22Rv1 (cell line): ENCODE data around the gene PODXL.

Experiments
- H3K27ac ChIP-seq: fragments of 450-650 bp; 2 replicates; pipeline ENCODE4 v1.5.1; 2017
- ZFX ChIP-seq: fragments of 450-650 bp; IDR thresholded peaks from 2 replicates; pipeline ENCODE4 v1.6.1; 2017; ENCODE audit warnings: antibody characterized with exemption, borderline replicate concordance
- TF ChIP-seq, protein P1 (sequence below): fragments of 450-650 bp; IDR thresholded peaks from 2 replicates; pipeline ENCODE4 v1.5.1; 2017; ENCODE audit warnings: mild to moderate bottlenecking

PODXL gene

DNA sequence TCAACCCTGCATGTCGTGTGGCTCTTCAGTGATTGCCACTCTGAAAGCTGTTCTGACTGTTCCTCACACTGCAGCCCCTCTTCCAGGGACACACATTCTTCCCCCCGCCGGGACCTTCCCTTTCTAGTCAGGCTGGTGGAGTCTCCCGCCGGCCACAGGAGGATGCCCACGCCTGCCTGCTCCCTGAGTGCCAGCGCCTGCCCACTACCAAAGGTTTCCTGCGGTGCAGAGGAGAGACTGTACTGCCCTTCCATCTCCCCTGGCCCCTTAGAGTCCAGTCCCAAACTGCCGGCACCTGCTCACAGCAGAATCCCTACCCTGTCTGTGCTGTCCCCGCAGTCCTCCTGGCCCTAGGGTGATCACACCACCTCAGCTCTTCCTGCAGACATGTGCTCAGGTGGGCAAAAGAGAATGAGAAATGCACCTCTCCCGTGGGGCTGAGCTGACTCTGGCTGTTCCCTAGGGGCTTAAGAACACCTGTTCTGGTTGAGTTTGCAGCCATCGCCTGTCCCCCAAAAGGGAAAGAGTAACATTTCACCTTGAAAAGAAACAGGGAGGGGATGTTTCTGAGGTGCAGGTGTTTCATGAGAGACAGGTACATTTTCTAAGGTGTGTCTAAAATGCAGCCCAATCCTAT is 1.4 kb downstream of the PODXL start:
- no peak overlapping the region for H3K27ac ChIP-seq
- TF ChIP-seq, protein P1, sequence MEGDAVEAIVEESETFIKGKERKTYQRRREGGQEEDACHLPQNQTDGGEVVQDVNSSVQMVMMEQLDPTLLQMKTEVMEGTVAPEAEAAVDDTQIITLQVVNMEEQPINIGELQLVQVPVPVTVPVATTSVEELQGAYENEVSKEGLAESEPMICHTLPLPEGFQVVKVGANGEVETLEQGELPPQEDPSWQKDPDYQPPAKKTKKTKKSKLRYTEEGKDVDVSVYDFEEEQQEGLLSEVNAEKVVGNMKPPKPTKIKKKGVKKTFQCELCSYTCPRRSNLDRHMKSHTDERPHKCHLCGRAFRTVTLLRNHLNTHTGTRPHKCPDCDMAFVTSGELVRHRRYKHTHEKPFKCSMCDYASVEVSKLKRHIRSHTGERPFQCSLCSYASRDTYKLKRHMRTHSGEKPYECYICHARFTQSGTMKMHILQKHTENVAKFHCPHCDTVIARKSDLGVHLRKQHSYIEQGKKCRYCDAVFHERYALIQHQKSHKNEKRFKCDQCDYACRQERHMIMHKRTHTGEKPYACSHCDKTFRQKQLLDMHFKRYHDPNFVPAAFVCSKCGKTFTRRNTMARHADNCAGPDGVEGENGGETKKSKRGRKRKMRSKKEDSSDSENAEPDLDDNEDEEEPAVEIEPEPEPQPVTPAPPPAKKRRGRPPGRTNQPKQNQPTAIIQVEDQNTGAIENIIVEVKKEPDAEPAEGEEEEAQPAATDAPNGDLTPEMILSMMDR, result no peak

DNA sequence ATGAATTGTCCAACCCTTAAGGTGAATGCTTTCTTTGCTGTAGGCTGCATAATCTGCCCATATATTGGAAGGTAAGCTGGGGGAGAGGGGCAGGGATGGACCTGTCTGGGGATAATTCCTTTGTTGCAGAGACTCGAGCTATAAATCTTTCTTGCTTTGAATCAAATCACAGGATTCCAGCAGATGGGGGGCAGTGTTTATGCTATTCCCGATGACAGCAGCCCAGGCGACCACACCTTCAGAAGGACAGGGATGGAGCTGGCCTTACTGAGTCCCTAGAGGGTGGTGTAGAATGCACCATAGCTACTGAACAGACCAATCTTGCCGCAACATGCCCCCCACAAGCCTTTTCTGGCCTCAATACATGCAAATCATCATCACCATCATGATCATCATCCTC is 2.5 kb downstream of the PODXL start:
- no peak overlapping the region for H3K27ac ChIP-seq
- TF ChIP-seq ZFX, result no peak
- TF ChIP-seq, protein P1, result no peak

DNA sequence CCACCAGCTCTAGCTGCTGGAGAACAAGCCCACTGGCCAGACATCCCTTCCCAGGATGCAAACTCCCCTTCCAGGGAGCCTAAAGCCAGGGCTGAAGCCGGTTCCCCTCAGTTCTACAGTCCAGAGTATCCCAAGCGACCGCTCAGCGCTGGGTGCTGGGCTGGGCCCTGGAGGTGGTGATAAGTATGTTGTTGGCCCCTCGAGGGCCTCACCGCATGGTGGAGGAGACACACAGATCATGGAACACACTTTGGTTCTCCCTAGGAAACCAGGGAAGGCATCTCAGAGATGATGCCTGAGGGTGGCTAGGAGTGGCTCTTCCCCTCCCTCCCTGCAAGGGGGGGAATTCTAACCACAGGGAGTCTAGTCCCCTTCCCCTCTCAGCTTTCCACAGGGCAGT is 4.4 kb downstream of the PODXL start:
- no peak overlapping the region for H3K27ac ChIP-seq
- no peak for TF ChIP-seq ZFX
- TF ChIP-seq, protein P1, result no peak

DNA sequence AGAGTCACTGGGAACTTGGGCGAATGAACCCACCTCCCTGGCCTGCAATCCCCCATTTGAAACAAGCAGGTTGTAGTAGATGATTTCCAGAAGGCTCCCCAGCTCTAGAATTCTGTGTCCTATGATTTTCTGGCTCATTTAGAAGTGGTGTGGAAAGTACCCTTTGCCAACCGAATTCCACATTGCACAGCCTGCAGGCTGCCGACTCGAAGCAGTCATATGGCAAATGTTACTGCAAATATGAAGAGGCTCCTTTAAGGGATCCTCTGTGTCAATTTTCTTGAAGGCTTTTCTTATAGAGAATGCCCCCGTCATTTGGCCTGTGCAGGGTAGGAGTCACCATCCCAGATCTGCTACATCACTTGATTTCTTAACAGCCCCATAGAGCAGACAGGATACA is 5.6 kb downstream of the PODXL start:
- no peak overlapping the region for H3K27ac ChIP-seq
- no peak for TF ChIP-seq ZFX
- TF ChIP-seq, protein P1, result no peak

DNA sequence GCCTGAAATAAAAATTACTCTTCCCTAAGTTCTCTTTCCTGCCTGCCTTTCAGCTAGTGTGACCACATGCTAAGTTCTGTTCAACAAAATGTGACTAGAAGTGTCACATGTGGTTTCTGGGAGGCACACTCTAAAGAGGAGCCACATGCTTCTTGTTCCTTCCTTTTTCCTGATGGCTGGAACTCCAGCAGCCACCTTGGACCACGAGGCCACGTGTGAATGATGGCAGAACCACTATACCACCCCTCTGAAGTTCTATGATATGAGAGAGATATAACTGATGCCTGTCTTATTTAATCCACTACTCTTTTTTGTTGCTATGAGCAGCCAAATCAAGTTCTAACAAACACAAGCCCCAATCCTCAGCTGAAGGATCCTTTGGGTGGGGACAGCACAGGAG is 8.1 kb downstream of the PODXL start:
- TF ChIP-seq ZFX, result no peak
- TF ChIP-seq, protein P1, result no peak
- H3K27ac ChIP-seq, result no peak overlapping the region

DNA sequence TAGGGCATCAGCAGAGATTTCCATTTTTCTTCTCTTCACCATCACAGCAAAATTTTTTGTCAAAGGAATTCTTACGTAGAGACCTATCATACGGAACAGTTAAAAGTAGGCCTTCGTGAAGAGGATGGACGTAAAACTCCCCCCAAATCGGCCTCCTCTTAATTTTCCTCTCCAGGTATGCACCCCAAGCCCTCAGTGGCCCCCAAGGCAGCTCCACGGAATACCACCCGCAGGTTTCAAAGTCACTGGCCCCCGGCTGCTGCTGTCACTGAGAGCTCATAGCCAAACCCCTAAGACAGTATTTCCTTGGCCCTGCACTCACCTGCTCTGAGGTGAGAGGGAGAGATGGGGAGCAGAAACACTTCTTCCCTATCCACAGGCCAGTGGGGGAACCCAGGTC is 8.8 kb downstream of the PODXL start:
- TF ChIP-seq, protein P1, result no peak
- TF ChIP-seq ZFX, result no peak
- no peak overlapping the region for H3K27ac ChIP-seq

DNA sequence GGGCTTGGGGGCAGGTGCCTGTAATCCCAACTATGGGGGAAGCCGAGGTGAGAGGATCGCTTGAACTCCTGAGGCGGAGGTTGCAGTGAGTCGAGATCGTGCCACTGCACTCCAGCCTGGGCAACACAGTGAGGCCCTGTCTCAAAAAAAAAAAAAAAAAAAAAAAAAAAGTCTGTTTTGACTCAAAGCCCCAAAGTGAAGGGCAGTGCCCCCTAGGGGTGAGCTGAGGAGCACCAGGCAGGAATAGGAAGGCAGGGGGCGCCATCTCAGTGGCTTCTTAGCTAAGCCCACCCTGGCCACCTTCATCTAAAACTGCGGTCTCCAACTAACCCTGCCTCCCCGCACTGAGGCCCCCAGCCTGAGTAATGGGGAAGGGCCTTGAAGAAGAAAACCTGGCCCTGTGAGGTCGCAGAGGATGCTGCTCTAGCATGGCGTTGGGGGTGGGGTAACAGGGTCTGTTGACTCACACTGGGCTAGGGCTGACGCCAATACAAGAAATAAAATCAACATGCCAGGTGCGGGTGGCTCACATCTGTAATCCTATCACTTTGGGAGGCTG is 9.8 kb downstream of the PODXL start:
- TF ChIP-seq, protein P1, result peak; percentile 87
- no peak for TF ChIP-seq ZFX
- no peak overlapping the region for H3K27ac ChIP-seq
